ENCODE results near the gene CDC42BPB.

Gene CDC42BPB

DNA sequence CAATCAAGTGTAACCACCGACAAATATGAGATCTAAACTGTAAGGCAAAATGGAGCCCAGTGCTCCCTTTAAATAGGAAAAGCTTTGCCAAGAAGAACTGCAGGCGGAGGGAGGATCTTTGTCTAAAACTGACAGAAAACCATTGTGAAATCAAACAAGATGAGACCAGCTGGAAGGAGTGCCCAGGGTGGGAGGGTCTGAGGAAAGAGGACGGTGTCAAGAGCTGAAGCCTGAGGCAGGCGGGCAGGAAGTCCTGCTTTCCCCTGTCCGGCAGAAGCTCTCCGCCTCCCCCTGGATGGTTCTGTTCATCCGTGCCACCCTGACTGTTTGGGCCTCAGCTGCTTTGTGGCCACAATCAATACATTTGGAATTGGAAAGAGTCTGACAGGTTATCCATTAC is 37.5 kb downstream of the CDC42BPB start:
- no peak for DNase-seq (ENCODE audit: low read depth)

- no peak for DNase-seq (ENCODE audit: low read depth)
These were observed 38.1 kb downstream of the CDC42BPB start for GRCh38 chr14:103019236-103019635.

DNA sequence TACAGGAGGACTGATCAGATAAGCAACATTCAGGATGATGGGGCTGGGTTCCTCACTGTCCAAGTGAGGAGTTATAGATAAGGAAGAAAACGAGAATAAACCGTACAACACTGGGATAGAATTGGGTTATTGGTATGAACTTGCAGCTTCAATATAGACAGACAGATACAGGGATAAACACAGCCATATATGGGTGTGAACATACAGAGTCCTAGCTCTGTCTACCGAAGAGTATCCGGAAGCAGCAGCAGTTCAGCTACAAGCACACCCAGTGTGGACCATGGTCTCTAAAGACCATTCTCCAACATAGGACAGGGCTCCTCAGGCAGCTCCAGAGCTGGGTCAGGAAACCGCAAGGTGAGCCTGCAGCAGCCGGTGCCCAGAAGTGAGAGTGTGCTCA is 40.8 kb downstream of the CDC42BPB start:
- no peak for DNase-seq (ENCODE audit: low read depth)

DNA sequence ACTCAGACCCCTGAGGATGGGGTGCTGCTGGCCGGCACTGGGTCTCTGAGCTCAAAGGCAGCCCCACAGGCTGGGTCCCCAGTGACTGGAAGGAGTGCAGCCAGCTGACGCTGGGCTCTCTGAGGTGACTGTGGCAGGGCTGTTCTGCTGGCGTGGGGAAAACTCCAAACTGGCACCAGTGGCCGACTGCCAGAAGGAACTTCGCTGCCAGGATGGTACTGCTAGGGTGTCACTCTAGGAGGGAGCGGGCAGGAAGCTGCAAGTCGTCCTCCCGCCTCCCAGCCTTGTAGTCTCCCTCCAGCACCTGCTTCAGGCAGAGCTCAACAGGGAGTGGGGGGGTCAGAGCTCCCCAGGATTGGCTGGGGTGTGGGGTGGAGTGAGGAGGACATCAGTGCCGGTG is 41.3 kb downstream of the CDC42BPB start:
- DNase-seq (ENCODE audit: low read depth): no peak

DNA sequence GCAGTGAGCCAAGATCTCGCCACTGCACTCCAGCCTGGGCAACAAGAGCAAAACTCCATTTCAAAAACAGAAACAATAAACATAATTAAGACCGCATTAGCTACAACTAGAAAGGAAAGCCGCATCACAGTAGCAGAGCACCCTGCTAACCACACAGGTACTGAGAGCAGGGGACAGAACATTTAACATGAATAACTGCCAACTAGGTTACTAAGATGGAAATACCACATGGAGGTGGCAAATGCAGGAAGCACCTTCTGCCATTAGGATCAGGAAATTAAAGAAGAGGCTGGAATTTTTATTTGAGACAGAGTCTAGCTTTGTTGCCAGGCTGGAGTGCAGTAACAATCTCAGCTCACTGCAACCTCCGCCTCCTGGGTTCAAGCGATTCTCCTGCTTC is 41.9 kb downstream of the CDC42BPB start:
- DNase-seq (ENCODE audit: low read depth): no peak

- no peak for DNase-seq (ENCODE audit: low read depth)
These were observed 42.7 kb downstream of the CDC42BPB start for GRCh38 chr14:103014466-103015228.

- DNase-seq (ENCODE audit: low read depth): no peak
These were observed 44.3 kb downstream of the CDC42BPB start for GRCh38 chr14:103013028-103013427.

- DNase-seq (ENCODE audit: low read depth): no peak
These were observed 47.8 kb downstream of the CDC42BPB start for GRCh38 chr14:103009559-103009958.

DNA sequence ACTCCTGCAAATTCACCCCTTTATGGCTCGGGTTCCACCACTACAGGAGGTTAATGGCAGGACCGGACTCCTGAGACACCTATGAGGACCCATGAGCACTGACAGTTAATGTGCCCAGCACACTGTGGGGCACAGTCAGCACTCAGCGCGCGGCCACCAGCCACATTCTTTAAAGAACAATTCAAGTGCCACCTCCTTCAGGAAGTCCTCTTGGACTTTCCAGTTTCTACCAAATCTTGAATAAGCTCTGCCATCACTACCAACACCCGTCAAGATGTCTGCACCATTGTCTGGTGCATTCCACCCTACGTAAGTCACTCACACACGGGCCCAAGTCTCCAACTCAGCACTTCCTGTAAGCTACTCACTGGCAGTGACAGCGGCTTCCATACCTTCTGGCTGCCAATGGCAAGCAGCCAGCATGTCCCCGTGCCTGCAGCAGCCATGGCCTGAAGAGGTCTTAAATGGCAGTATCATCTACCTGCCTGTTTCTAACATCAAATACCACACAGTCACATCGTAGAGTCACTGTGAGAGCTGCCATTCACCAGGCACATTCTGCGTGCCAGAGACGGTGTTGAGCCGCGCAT is 48.5 kb downstream of the CDC42BPB start:
- no peak for DNase-seq (ENCODE audit: low read depth)

DNA sequence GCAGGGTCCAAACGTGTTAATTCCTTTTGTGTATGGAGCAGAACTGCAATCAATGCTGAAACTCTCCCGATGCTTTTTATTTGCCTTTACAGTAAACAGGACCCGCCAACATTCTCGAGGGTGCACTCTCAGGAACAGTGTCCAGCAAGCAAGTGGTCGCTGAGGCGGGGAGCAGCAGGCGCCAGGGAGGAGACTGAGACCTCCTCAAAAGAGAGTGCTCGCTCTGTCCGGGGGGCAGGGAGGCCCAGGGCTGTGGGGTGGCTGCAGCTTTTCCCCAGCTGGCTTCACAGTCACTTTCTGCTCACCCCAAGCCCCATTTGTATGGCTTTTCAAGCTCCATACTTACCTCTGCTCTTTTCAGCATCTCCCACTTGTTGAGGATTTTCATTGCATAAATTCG is 49.2 kb downstream of the CDC42BPB start:
- no peak for DNase-seq (ENCODE audit: low read depth)

DNA sequence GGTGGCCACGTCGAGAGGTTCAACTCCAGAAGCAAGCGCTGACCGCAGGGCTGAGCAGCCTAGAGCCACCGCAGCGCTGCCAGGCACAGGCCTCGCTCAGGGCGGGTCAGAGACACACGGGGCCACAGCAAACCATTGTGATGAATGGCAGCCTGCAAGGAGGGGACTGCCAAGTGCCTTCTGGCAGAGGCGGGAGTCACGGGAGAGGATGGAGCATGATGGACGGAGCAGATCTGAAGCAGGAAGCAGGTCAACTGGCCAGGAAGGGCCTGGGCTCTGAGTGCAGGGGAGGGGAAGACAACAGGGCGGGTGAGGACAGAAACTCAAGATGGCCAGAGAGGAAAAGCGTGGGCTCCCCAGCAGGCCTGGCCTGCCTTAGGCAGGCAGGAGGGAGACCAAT is 49.8 kb downstream of the CDC42BPB start:
- DNase-seq (ENCODE audit: low read depth): no peak

GRCh38 chr14:103006991-103007520 is 50.3 kb downstream of the CDC42BPB start:
- DNase-seq (ENCODE audit: low read depth): no peak

- no peak for DNase-seq (ENCODE audit: low read depth)
These were observed 51.2 kb downstream of the CDC42BPB start for GRCh38 chr14:103006106-103006505.

GRCh38 chr14:103003850-103004249 is 53.5 kb downstream of the CDC42BPB start:
- DNase-seq (ENCODE audit: low read depth): no peak

DNA sequence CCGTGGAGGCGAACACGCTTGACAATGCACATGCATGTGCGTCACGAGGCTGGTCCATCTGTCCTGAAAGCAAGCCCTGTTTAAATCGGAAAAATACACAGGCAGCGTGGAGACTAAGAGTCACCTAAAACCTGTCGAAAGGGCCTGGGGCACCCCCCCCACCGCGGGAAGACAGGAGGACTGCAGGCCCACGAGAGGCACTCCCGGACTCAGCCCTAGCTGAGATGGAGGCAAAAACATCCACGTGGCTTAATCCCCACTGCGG is 54.1 kb downstream of the CDC42BPB start:
- no peak for DNase-seq (ENCODE audit: low read depth)

DNA sequence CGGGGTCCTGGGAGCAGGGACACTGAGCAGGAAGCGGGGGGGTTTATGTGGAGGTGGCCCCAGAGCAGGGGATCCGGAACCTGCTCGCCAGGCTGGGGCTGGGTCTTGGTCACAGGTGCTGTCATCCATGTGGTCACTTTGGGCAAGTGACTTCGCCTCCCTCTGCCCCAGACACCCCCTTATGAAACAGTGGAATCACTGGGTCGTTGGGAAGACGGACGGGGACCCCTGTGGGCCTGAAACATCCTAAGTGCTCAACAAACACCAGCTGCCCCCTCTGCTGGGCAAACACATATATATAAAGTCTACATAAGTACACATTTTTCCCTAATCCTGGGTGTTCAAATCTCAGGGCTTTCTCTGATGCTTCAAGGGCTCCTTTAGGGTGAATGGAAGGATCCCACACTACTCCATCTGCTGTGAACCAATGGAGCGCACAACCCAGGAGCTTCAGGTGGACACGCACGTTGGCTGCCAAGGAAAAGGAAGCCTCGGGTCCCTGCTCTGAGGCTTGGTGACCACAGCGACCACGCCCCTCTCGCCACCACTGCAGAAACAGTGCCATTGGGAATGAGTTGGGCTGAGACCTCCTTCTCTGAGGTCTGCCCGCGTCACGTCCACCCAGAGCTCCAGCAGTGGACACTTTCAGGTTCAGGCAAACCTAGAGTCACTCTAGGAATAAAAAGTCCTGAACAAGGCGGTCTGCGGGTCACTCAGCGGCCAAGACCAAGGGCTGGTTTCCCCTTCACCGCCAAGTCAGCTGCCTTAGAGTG is 54.6 kb downstream of the CDC42BPB start:
- no peak for DNase-seq (ENCODE audit: low read depth)

DNA sequence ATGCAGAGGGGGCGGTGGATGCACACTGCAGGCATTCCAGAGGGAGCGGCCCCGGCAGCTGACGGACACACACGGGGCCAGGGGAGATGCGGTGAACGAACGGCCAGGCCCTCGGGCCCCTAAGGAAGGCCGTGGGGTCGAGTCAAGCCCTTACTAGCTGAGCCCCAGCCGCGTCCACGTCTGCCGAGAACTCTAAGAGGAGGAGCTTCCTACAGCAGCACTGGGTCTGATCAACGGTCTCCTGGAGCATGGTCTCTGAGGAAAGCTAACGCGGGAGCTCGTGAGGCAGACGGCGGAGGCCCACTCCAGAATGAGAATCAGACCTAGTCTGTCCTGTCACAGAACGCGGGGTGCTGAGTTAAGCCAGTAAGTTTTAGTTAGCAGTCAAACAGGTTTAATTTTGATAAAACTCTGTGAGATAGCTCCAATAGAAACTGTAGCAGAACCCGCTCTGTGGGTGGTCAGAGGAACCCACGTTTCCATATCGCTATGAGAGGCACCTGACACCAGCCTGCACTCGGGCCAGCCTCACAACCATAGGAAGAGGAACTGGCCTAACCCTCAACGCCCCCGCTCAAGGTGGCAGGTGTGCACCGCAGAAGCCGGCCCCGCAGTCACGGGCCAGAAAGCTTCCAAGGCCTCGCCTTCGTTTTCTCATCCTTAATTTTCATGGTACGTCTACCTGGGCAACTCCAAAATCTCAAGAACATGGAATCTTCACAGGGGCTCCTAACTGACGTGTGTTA is 55.5 kb downstream of the CDC42BPB start:
- DNase-seq (ENCODE audit: low read depth): no peak

- no peak for DNase-seq (ENCODE audit: low read depth)
These were observed 56.1 kb downstream of the CDC42BPB start for GRCh38 chr14:103001226-103001625.

DNA sequence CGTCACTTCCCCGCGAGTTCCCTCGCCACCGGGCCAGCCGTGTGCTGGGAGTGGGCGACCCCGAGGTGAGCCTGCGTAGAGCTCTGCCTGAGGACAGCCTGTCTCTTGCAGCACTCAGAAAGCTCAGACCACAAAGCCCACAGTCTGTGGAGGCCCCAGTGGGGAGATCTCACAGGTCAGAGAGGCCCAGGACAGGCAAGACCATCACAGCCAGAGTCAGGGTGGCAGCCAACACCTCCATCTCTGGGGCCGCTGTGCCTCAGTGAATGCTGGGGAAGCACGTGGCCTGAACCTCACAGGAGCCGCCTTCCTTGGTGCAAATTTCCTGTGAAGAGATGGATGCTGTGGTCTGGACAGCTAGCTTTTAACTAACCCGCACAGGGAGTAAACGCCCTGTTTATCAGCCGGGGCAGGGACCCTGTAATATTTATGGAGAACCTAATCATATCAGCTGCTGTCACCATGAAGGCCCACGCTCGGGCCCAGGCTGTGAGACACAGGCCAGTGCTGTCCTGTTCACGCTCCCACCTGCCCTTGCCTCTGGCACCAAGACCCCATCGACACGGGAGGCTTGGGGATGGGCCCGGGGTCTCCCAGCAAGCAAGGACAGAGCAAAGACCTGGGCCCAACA is 56.9 kb downstream of the CDC42BPB start:
- DNase-seq (ENCODE audit: low read depth): no peak

GRCh38 chr14:102999227-102999895 is 58.0 kb downstream of the CDC42BPB start:
- DNase-seq (ENCODE audit: low read depth): no peak

DNA sequence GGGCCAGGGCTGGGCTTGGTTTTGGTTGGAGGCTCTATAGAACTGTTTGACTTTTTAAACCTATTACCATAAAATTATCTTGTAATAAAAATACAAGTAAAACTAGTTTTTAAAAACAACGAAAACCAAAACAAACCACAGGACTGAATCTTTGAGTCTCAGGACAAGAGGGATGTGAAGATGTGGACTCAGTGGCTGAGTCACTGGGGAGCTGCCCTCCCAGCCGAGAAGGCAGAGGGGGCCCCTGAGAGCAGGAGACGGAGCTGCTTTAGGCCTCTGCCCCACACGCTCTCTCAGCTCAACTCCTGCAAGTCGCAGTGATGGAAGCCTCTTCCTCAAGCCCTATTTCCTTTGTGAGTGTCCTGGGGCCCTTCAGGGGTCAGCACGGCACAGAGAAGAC is 59.0 kb downstream of the CDC42BPB start:
- DNase-seq (ENCODE audit: low read depth): no peak
